Chondrocyte (in vitro differentiated cells): ENCODE results near the gene CEP44. TPM values are rescaled to one million over a fixed set of nuclear protein-coding genes. Genes with fewer than 3 reads are reported as not detected.

Experiments
- DNase-seq: peaks from one replicate; pipeline ENCODE4 v3.0.0; 2021; ENCODE audit warnings: mixed read lengths, low spot score
- H3K27ac Mint-ChIP-seq: one replicate; pipeline ENCODE4 v1.8.0; 2021; ENCODE audit warnings: mild to moderate bottlenecking, moderate library complexity, mixed read lengths; ENCODE audit not compliant: unreplicated experiment
- H3K27me3 Mint-ChIP-seq: 2 replicates; pipeline ENCODE4 v1.8.0; 2021; ENCODE audit warnings: low read depth, mixed read lengths
- H3K36me3 Mint-ChIP-seq: 2 replicates; pipeline ENCODE4 v1.8.0; 2021; ENCODE audit warnings: low read depth, mixed read lengths
- H3K4me1 Mint-ChIP-seq: 2 replicates; pipeline ENCODE4 v1.8.0; 2021; ENCODE audit warnings: low read depth, mild to moderate bottlenecking, mixed read lengths
- H3K4me3 Mint-ChIP-seq: one replicate; pipeline ENCODE4 v1.8.0; 2021; ENCODE audit warnings: mild to moderate bottlenecking, moderate library complexity, mixed read lengths; ENCODE audit not compliant: unreplicated experiment
- H3K9me3 Mint-ChIP-seq: 2 replicates; pipeline ENCODE4 v1.8.0; 2021; ENCODE audit warnings: low read depth, mixed read lengths
- CTCF ChIP-seq: fragments of 200-600 bp; sonication (generic); IDR thresholded peaks from 2 replicates; pipeline ENCODE4 v1.5.0; 2021; ENCODE audit warnings: antibody characterized with exemption, mild to moderate bottlenecking, moderate library complexity
- total RNA-seq: library from RNA; stranded (reverse); gene quantifications from 3 replicates; pipeline ENCODE4 v1.2.1, GENCODE V29; 2021

The CEP44 gene
- total RNA-seq, 1 donor from 2014 or later, result 8.7 TPM

- peaks cover 10% of the 10 kb centered on the region for H3K4me1 Mint-ChIP-seq
- H3K27me3 Mint-ChIP-seq, result no peaks in the 10 kb centered on the region
- H3K36me3 Mint-ChIP-seq, result peaks cover 2% of the 10 kb centered on the region
- H3K9me3 Mint-ChIP-seq, result no peaks in the 10 kb centered on the region
- no peak overlapping the region for H3K27ac Mint-ChIP-seq
- TF ChIP-seq CTCF, result peak; percentile 98
- no peak for DNase-seq
- no peak overlapping the region for H3K4me3 Mint-ChIP-seq
These were observed 35.4 kb downstream of the CEP44 start for GRCh38 chr4:174318829-174319764.

GRCh38 chr4:174320494-174321199 is 36.9 kb downstream of the CEP44 start:
- no peak for TF ChIP-seq CTCF
- no peaks in the 10 kb centered on the region for H3K9me3 Mint-ChIP-seq

GRCh38 chr4:174324236-174324635 is 40.5 kb downstream of the CEP44 start:
- no peak overlapping the region for H3K27ac Mint-ChIP-seq
- H3K9me3 Mint-ChIP-seq, result no peaks in the 10 kb centered on the region
- H3K4me1 Mint-ChIP-seq, result peaks cover 3% of the 10 kb centered on the region
- TF ChIP-seq CTCF, result no peak
- no peaks in the 10 kb centered on the region for H3K27me3 Mint-ChIP-seq
- DNase-seq, result no peak
- H3K4me3 Mint-ChIP-seq, result no peak overlapping the region
- H3K36me3 Mint-ChIP-seq, result no peaks in the 10 kb centered on the region

More at GRCh38 chr4:174320494-174321199, 36.9 kb downstream of the CEP44 start:
- no peak for DNase-seq
- Mint-ChIP-seq H3K36me3 (no peaks in the 10 kb centered on the region), H3K27me3 (no peaks in the 10 kb centered on the region), H3K4me3 (no peak overlapping the region), H3K27ac (no peak overlapping the region), H3K4me1 (peaks cover 10% of the 10 kb centered on the region)

GRCh38 chr4:174324725-174325124 is 41.0 kb downstream of the CEP44 start:
- TF ChIP-seq CTCF, result no peak
- no peak overlapping the region for H3K4me3 Mint-ChIP-seq
- no peaks in the 10 kb centered on the region for H3K27me3 Mint-ChIP-seq
- peaks cover 5% of the 10 kb centered on the region for H3K4me1 Mint-ChIP-seq
- no peaks in the 10 kb centered on the region for H3K9me3 Mint-ChIP-seq
- H3K27ac Mint-ChIP-seq, result no peak overlapping the region
- no peaks in the 10 kb centered on the region for H3K36me3 Mint-ChIP-seq
- no peak for DNase-seq

- H3K27ac Mint-ChIP-seq, result no peak overlapping the region
- no peaks in the 10 kb centered on the region for H3K36me3 Mint-ChIP-seq
These were observed 49.2 kb downstream of the CEP44 start for GRCh38 chr4:174332741-174333493.

More at GRCh38 chr4:174332741-174333493, 49.2 kb downstream of the CEP44 start:
- Mint-ChIP-seq H3K4me3 (no peak overlapping the region), H3K27me3 (no peaks in the 10 kb centered on the region), H3K4me1 (peaks cover 16% of the 10 kb centered on the region), H3K9me3 (no peaks in the 10 kb centered on the region)
- DNase-seq, result no peak
- no peak for TF ChIP-seq CTCF
